Cardiac fibroblast (primary cell): ENCODE measurements around the gene ST6GALNAC3.

Experiments
- DNase-seq, 2 donors: peaks; one replicate each; pipeline versions ENCODE4 v3.0.0 to v3.0.0-alpha.2; 2010; ENCODE audit warnings: low read depth in 2 of 2
- H3K4me3 ChIP-seq, 2 donors: replicated peaks in 1 of 2; 1 replicate in 1 of 2; 2 replicates in 1 of 2; pipeline ENCODE4 v1.5.1; 2011; ENCODE audit warnings: low read depth in 2 of 2, low read length in 2 of 2, mild to moderate bottlenecking in 2 of 2, moderate library complexity in 1 of 2
- TF ChIP-seq, protein P1 (sequence below): IDR thresholded peaks from one replicate; pipeline ENCODE4 v1.5.1; 2011; ENCODE audit warnings: low read depth, mild to moderate bottlenecking, low read length, inconsistent platforms

The ST6GALNAC3 gene

DNA sequence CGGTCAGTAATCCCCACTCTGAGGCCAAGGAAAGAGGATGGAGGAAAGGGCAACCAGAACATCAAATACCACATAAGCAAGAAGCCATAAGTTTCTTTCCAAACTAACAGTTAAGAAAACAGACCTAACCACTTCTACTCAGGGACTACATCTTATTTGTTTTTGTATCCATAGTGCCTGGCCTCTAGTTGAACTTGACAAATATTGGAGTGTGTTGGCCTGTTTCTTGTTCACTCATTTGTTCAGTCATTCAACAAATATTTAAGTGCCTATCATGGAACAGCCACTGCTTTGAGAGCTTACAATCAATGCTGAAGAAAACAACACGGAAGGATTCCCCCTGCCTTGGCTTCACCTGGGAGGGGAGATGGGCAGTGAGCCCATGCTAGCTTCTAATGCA lies 69.7 kb downstream of the ST6GALNAC3 start:
- no peak for DNase-seq
- H3K4me3 ChIP-seq = no peak overlapping the region
- TF ChIP-seq, protein P1, sequence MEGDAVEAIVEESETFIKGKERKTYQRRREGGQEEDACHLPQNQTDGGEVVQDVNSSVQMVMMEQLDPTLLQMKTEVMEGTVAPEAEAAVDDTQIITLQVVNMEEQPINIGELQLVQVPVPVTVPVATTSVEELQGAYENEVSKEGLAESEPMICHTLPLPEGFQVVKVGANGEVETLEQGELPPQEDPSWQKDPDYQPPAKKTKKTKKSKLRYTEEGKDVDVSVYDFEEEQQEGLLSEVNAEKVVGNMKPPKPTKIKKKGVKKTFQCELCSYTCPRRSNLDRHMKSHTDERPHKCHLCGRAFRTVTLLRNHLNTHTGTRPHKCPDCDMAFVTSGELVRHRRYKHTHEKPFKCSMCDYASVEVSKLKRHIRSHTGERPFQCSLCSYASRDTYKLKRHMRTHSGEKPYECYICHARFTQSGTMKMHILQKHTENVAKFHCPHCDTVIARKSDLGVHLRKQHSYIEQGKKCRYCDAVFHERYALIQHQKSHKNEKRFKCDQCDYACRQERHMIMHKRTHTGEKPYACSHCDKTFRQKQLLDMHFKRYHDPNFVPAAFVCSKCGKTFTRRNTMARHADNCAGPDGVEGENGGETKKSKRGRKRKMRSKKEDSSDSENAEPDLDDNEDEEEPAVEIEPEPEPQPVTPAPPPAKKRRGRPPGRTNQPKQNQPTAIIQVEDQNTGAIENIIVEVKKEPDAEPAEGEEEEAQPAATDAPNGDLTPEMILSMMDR = no peak

DNA sequence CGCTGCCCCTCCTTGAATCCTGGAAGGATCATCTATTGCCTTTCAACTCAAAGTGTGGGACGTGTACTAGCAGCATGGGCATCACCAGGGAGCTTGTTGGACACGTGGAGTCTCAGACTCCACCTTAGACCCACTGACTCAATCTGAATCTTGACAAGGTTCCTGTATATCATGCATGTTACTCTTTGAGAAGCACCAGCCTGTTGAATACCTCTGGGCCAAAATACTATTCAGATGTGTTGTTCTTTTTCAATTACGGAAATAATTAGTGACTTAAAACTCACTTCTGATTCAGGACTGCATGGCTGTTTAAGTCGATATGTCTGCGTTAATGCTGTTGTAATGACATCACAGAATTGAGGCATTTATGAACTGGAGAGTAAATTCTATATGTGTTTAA lies 70.8 kb downstream of the ST6GALNAC3 start:
- TF ChIP-seq, protein P1 = no peak
- H3K4me3 ChIP-seq = no peak overlapping the region
- no peak for DNase-seq

DNA sequence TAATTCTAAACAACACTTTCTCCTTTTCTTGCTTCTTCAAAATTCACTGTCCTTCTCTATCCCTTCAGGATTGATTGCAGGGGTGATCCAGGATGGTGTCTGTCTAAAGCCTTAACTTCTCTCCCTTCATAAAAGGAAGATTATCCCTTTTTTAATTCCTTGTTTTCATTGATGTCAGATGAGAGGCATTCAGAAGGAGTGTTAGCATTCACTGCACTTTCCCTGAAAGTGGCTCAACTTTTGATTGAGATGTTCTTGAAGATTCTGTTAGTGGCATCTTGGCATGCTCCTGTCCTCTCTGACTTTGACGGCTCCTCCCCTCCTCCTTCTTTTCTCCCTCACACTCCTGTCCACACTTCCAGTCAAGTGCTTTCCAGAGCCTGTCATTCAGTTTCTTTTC lies 71.6 kb downstream of the ST6GALNAC3 start:
- no peak overlapping the region for H3K4me3 ChIP-seq

DNA sequence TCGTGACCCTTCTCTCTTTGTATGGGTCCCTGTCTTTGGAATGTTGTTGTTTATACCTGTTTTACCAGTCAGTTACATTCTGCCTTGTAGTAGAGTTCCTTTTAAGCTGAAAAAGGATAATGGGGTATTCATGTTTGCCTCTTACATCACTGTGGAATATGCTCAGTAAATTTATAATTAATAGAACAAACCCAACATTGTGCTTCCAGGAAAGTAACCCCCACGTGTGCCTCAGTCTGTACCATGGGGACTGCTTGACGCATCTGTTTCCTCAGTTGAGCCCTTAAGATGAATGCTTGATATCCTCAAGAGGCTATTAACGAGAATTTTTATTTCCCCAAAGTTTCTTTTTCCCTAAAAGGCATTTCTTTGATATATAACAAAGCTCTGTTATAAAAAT lies 73.4 kb downstream of the ST6GALNAC3 start:
- TF ChIP-seq, protein P1 = no peak
- no peak overlapping the region for H3K4me3 ChIP-seq
- no peak for DNase-seq

More for the DNA sequence above, 71.6 kb downstream of the ST6GALNAC3 start:
- TF ChIP-seq, protein P1 = no peak
- DNase-seq = no peak

- no peak for DNase-seq
- TF ChIP-seq, protein P1 = no peak
- no peak overlapping the region for H3K4me3 ChIP-seq
These were observed 73.9 kb downstream of the ST6GALNAC3 start for GRCh38 chr1:76148460-76148859.

GRCh38 chr1:76153841-76154205 lies 79.3 kb downstream of the ST6GALNAC3 start:
- TF ChIP-seq, protein P1 = no peak
- H3K4me3 ChIP-seq = no peak overlapping the region
- no peak for DNase-seq

DNA sequence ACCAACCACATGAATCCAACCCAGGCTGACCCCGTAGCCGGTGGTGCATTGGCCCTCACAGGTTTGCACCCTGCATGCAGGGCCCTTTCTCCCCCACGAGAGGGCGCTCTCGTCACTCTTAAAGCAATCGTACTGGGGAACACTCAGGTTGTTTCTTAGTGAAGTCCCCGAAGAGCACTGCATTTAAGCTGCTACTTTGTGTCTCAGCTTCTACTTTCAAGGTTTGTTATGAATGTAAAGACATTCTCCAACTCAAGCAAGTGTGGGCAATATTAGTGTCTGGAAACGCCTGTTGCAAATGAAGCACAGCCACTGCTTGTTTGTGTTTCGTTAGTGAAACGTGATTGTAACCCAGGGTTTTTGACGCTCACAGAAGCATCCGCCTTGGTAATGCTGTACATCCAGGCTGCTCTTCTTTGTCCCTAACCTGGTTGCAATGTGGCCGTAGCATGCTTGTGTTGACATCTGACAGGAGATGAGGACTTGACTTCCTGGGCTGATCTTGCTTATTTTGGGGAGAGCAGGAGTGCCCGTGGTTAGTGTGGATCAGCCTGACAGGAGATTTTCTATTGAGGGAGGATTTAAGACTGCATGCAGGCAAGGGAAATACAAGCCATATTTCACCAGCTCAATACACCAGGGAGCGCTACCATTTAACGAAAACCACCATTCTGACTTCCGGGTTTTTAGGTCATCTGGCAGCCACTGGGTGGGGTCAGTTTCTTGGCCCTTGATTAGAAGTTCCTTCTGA lies 79.8 kb downstream of the ST6GALNAC3 start:
- peak overlapping the region in 1 of 2 donors; percentile 38 for H3K4me3 ChIP-seq

More for the DNA sequence above, 79.8 kb downstream of the ST6GALNAC3 start:
- TF ChIP-seq, protein P1 = peak; percentile 97
- DNase-seq = peak; percentile 74
